Measurements from ENCODE around the gene JAM3.

The JAM3 gene

DNA sequence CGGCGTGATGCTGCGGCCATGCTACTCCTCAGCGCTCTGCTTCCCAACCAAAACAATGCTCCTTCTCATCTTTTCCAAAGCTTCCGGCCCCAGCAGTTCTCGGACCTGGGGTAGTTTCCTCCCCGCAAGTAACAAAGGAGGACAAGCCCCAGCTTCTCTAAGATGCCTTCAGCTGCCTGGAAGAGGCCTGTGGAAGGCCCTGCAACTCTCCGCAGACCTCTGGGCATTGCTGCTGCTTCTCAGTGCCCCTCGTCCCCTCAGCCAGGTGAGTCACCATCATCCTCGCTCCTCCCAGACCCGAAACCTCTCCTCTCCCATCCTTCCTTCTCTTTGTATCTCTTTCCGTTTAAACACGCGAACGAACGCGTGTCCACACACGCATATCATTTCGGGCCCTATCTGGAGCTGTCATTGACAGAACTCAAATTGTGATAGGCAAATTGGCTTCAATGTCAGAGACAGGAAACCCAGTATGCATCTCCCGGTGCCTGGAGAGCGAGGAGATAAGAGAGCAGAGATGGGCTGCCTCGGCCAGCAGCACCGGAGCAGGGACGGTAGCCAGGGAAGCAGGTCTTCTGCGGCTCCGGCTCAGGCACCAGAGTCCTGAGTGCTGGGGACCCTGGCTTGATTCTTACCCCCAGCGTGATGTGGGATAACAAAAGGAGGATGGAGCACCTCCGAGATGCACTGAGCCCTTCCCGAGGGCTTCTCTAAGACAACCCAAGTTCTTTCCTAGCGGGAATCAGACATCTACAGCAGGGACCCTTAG, 22.0 kb upstream of the JAM3 start:
- ATAC-seq (ENCODE audit: insufficient read depth, low read depth) (no peak), DNase-seq (no peak)
- H3K9me3 ChIP-seq (ENCODE audit: insufficient read depth, low read length, severe bottlenecking) = no peaks in the 10 kb centered on the region
- no peak overlapping the region for H3K4me2 ChIP-seq (ENCODE audit: insufficient read depth, low read length)
- H3K4me3 ChIP-seq (ENCODE audit: low read depth in 1 of 2, low read length in 2 of 2) = no peak overlapping the region
- H4K20me1 ChIP-seq (ENCODE audit: insufficient read depth, low read length) = 0 out of 2 replicates have a peak, but pooled peaks cover 3% of the 10 kb centered on the region
- TF ChIP-seq EZH2 (IDR thresholded peaks at IDR 0.05; ENCODE audit: borderline replicate concordance, low read depth, low read length, severe bottlenecking) = no peak
- TF ChIP-seq, protein P1, sequence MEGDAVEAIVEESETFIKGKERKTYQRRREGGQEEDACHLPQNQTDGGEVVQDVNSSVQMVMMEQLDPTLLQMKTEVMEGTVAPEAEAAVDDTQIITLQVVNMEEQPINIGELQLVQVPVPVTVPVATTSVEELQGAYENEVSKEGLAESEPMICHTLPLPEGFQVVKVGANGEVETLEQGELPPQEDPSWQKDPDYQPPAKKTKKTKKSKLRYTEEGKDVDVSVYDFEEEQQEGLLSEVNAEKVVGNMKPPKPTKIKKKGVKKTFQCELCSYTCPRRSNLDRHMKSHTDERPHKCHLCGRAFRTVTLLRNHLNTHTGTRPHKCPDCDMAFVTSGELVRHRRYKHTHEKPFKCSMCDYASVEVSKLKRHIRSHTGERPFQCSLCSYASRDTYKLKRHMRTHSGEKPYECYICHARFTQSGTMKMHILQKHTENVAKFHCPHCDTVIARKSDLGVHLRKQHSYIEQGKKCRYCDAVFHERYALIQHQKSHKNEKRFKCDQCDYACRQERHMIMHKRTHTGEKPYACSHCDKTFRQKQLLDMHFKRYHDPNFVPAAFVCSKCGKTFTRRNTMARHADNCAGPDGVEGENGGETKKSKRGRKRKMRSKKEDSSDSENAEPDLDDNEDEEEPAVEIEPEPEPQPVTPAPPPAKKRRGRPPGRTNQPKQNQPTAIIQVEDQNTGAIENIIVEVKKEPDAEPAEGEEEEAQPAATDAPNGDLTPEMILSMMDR (IDR thresholded peaks at IDR 0.05; ENCODE audit: borderline replicate concordance, extremely low read depth, low read length, poor library complexity, severe bottlenecking) = no peak
- H3K4me1 ChIP-seq (ENCODE audit: insufficient read depth, low read length) = peaks cover 12% of the 10 kb centered on the region
- H3K79me2 ChIP-seq (ENCODE audit: insufficient read depth, low read length) = no peaks in the 10 kb centered on the region
- no peaks in the 10 kb centered on the region for H3K27me3 ChIP-seq (ENCODE audit: insufficient read depth, low read length, poor library complexity)
- no peak overlapping the region for H3K27ac ChIP-seq (ENCODE audit: low read length)
- H3K36me3 ChIP-seq (ENCODE audit: insufficient read depth, low read length) = no peaks in the 10 kb centered on the region
- H3K9ac ChIP-seq (ENCODE audit: low read depth, low read length) = no peak overlapping the region
- H2AFZ ChIP-seq (ENCODE audit: low read depth, low read length) = no peak overlapping the region

DNA sequence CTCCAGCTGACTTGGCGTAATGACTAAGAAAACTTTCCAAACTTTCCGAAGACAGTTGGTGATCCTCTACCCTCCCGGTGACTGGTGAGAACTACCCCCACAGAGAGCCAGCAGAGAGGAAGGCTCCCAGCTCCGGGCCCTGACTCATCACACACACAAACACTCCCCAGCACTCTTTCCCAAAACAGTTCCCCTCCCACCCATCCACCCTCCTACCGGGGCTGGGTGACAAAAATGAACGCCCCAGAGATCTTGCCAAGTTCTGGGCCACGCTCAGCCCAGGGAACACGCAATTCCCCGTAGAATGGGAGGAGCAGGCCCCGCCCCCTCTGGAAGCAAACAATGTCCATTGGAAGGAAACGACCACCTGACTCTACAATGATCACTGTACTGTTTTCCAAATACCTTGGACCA, 21.3 kb upstream of the JAM3 start:
- H4K20me1 ChIP-seq (ENCODE audit: insufficient read depth, low read length) = 0 out of 2 replicates have a peak, but pooled peaks cover 3% of the 10 kb centered on the region
- H3K4me3 ChIP-seq (ENCODE audit: low read depth in 1 of 2, low read length in 2 of 2) = no peak overlapping the region
- H2AFZ ChIP-seq (ENCODE audit: low read depth, low read length) = no peak overlapping the region
- peaks cover 12% of the 10 kb centered on the region for H3K4me1 ChIP-seq (ENCODE audit: insufficient read depth, low read length)
- no peaks in the 10 kb centered on the region for H3K36me3 ChIP-seq (ENCODE audit: insufficient read depth, low read length)
- H3K79me2 ChIP-seq (ENCODE audit: insufficient read depth, low read length) = no peaks in the 10 kb centered on the region
- no peak overlapping the region for H3K27ac ChIP-seq (ENCODE audit: low read length)
- no peak for ATAC-seq (ENCODE audit: insufficient read depth, low read depth)
- H3K9me3 ChIP-seq (ENCODE audit: insufficient read depth, low read length, severe bottlenecking) = no peaks in the 10 kb centered on the region
- no peak for TF ChIP-seq EZH2 (IDR thresholded peaks at IDR 0.05; ENCODE audit: borderline replicate concordance, low read depth, low read length, severe bottlenecking)
- TF ChIP-seq, protein P1 (IDR thresholded peaks at IDR 0.05; ENCODE audit: borderline replicate concordance, extremely low read depth, low read length, poor library complexity, severe bottlenecking) = no peak
- no peak overlapping the region for H3K9ac ChIP-seq (ENCODE audit: low read depth, low read length)
- no peak overlapping the region for H3K4me2 ChIP-seq (ENCODE audit: insufficient read depth, low read length)
- no peak for DNase-seq
- no peaks in the 10 kb centered on the region for H3K27me3 ChIP-seq (ENCODE audit: insufficient read depth, low read length, poor library complexity)

DNA sequence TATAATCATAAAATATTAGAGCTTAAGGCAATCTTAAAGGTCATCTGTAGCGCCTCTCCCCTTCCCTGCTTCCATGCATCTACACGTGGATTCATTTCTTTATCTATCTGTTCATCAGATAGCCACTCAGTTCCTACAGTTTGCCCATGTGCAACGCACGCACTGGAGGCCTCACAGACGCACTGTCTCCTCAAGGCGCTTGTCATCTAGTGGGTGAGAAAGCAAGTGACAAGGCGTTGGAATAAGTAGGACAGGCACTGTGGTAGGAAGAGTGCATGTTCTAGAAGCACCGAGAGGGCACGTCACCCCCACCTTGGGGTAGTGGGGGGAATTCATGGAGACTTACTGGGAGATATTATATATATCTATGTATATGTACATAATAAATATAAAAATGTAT, 20.8 kb upstream of the JAM3 start:
- ATAC-seq (ENCODE audit: insufficient read depth, low read depth) (no peak), DNase-seq (no peak)
- H3K27ac ChIP-seq (ENCODE audit: low read length) = no peak overlapping the region
- no peaks in the 10 kb centered on the region for H3K9me3 ChIP-seq (ENCODE audit: insufficient read depth, low read length, severe bottlenecking)
- H4K20me1 ChIP-seq (ENCODE audit: insufficient read depth, low read length) = 0 out of 2 replicates have a peak, but pooled peaks cover 3% of the 10 kb centered on the region
- no peak overlapping the region for H3K4me3 ChIP-seq (ENCODE audit: low read depth in 1 of 2, low read length in 2 of 2)
- no peaks in the 10 kb centered on the region for H3K79me2 ChIP-seq (ENCODE audit: insufficient read depth, low read length)
- peaks cover 12% of the 10 kb centered on the region for H3K4me1 ChIP-seq (ENCODE audit: insufficient read depth, low read length)
- no peak overlapping the region for H3K9ac ChIP-seq (ENCODE audit: low read depth, low read length)
- H2AFZ ChIP-seq (ENCODE audit: low read depth, low read length) = no peak overlapping the region
- H3K4me2 ChIP-seq (ENCODE audit: insufficient read depth, low read length) = no peak overlapping the region
- no peaks in the 10 kb centered on the region for H3K36me3 ChIP-seq (ENCODE audit: insufficient read depth, low read length)
- no peaks in the 10 kb centered on the region for H3K27me3 ChIP-seq (ENCODE audit: insufficient read depth, low read length, poor library complexity)
- TF ChIP-seq, protein P1 (IDR thresholded peaks at IDR 0.05; ENCODE audit: borderline replicate concordance, extremely low read depth, low read length, poor library complexity, severe bottlenecking) = no peak
- no peak for TF ChIP-seq EZH2 (IDR thresholded peaks at IDR 0.05; ENCODE audit: borderline replicate concordance, low read depth, low read length, severe bottlenecking)
